Measurements from ENCODE around the gene MAN2B1. TPM values are rescaled to one million over a fixed set of nuclear protein-coding genes. Genes with fewer than 3 reads are reported as not detected.
A peak's percentile ranks its signal among the peaks of the same experiment; 100 is the strongest.

MAN2B1 gene
- total RNA-seq = 52.4 TPM

GRCh38 chr19:12666265-12667048, at the start of gene MAN2B1, which contains the start of gene WDR83:
Gene MAN2B1 (minus strand): TSS chr19:12666742. CDS start chr19:12666701, 41 bp downstream.
Gene WDR83 (plus strand): TSS chr19:12666807. CDS start chr19:12669791, 2,984 bp downstream.

GRCh38 chr19:12696366-12697335, 30.1 kb upstream of the MAN2B1 start, which contains the start of gene FBXW9:
Gene FBXW9 (minus strand): TSS chr19:12696631. CDS start chr19:12696581, 50 bp downstream.

GRCh38 chr19:12687496-12688196, 21.1 kb upstream of the MAN2B1 start, which contains the start of gene GNG14:
Gene GNG14 (plus strand): TSS chr19:12687998. CDS start chr19:12688049, 51 bp downstream.

GRCh38 chr19:12681074-12681987, 14.8 kb upstream of the MAN2B1 start, which contains the start of gene DHPS:
Gene DHPS (minus strand): TSS chr19:12681880. CDS start chr19:12681766, 114 bp downstream.

GRCh38 chr19:12610540-12611360, 55.8 kb downstream of the MAN2B1 start, which contains the start of the genes ZNF490 and ZNF791:
Gene ZNF490 (minus strand): TSS chr19:12610813. CDS start chr19:12610680, 133 bp downstream.
Gene ZNF791 (plus strand): TSS chr19:12610920. CDS start chr19:12611080, 160 bp downstream.

Small RNAs within 50 kb of the gene (small RNA-seq; reads per million reads assigned to genes)
- gene SNORD41 (ENCODE audit: low replicate concordance) = 93.2 reads per million, percentile 97 among the genes with 10 or more reads in this experiment

Other genes starting within 250 kb of the MAN2B1 start
- gene ZNF443, start 225.7 kb downstream of the MAN2B1 start, total RNA-seq = 8.6 TPM
- 13.7 TPM for gene ZNF709, start 181.9 kb downstream of the MAN2B1 start, total RNA-seq
- 24.9 TPM for gene ZNF564, start 115.3 kb downstream of the MAN2B1 start, total RNA-seq
- 11.2 TPM for gene ZNF490, start 55.9 kb downstream of the MAN2B1 start, total RNA-seq
- 21.5 TPM for gene ZNF791, start 55.8 kb downstream of the MAN2B1 start, total RNA-seq
- 12.7 TPM for gene WDR83, start 65 bp upstream of the MAN2B1 start, total RNA-seq
- 85.2 TPM for gene DHPS, start 15.1 kb upstream of the MAN2B1 start, total RNA-seq
- not detected for gene GNG14, start 21.3 kb upstream of the MAN2B1 start, total RNA-seq
- 13.4 TPM for gene FBXW9, start 29.9 kb upstream of the MAN2B1 start, total RNA-seq
- 75.0 TPM for gene TNPO2, start 57.2 kb upstream of the MAN2B1 start, total RNA-seq
- gene TRIR, start 67.9 kb upstream of the MAN2B1 start, total RNA-seq = 87.8 TPM
- 48.2 TPM for gene GET3, start 70.8 kb upstream of the MAN2B1 start, total RNA-seq
- gene BEST2, start 85.0 kb upstream of the MAN2B1 start, total RNA-seq = not detected
- 55.4 TPM for gene HOOK2, start 108.8 kb upstream of the MAN2B1 start, total RNA-seq
- 219 TPM for gene JUNB, start 124.7 kb upstream of the MAN2B1 start, total RNA-seq
- gene PRDX2, start 135.1 kb upstream of the MAN2B1 start, total RNA-seq = 324 TPM
- not detected for gene THSD8, start 135.3 kb upstream of the MAN2B1 start, total RNA-seq
- gene RNASEH2A, start 139.8 kb upstream of the MAN2B1 start, total RNA-seq = 14.4 TPM
- not detected for gene RTBDN, start 167.8 kb upstream of the MAN2B1 start, total RNA-seq
- gene MAST1, start 171.8 kb upstream of the MAN2B1 start, total RNA-seq = 1.1 TPM
- 15.4 TPM for gene DNASE2, start 214.7 kb upstream of the MAN2B1 start, total RNA-seq
- gene KLF1, start 220.5 kb upstream of the MAN2B1 start, total RNA-seq = 7.1 TPM
- 45.0 TPM for gene GCDH, start 224.4 kb upstream of the MAN2B1 start, total RNA-seq